H1 (cell line): ENCODE measurements around the gene FABP6. TPM values are rescaled to one million over a fixed set of nuclear protein-coding genes. Genes with fewer than 3 reads are reported as not detected.

Source experiments
- CTCF ChIA-PET: fragments of 300-600 bp; sonication (Branson Sonifier 250); formaldehyde crosslinking; loops from one replicate; lab custom pipeline; 2021; ENCODE audit not compliant: partially characterized antibody; lab: Charles Lee
- POLR2A ChIA-PET: fragments of 300-600 bp; sonication (Branson Sonifier 250); formaldehyde crosslinking; loops from one replicate; lab custom pipeline; 2021; ENCODE audit warnings: inconsistent platforms; ENCODE audit not compliant: partially characterized antibody; lab: Charles Lee
- DNase-seq, 2 experiments: peaks; one replicate each; pipeline versions ENCODE4 v3.0.0 to v3.0.0-alpha.2; 2010 to 2022; ENCODE audit warnings: low spot score in 2 of 2, low read depth in 1 of 2, mixed read lengths in 1 of 2
- FAIRE-seq: peaks from 2 replicates; lab custom pipeline; 2011; peaks lifted over from hg19 to GRCh38; lab: Jason Lieb, UNC
- H2AFZ ChIP-seq: 2 replicates; pipeline ENCODE4 v1.8.1; 2012; ENCODE audit warnings: low read length, inconsistent platforms
- H2AK5ac ChIP-seq: 2 replicates; pipeline ENCODE4 v1.6.1; 2013; ENCODE audit warnings: low read depth, low read length
- H2BK120ac ChIP-seq: replicated peaks from 2 replicates; pipeline ENCODE3; 2013; ENCODE audit warnings: low read depth, low read length, inconsistent platforms
- H2BK12ac ChIP-seq: 2 replicates; pipeline ENCODE4 v1.6.1; 2013; ENCODE audit warnings: low read depth, low read length
- H2BK15ac ChIP-seq: 2 replicates; pipeline ENCODE4 v1.6.1; 2013; ENCODE audit warnings: low read length
- H2BK20ac ChIP-seq: 2 replicates; pipeline ENCODE4 v1.6.1; 2013; ENCODE audit warnings: low read length
- H2BK5ac ChIP-seq: 2 replicates; pipeline ENCODE4 v1.6.1; 2013; ENCODE audit warnings: low read depth, low read length
- H3K14ac ChIP-seq: 2 replicates; pipeline ENCODE4 v1.6.1; 2013; ENCODE audit warnings: inconsistent platforms; ENCODE audit not compliant: insufficient read length
- H3K18ac ChIP-seq: 2 replicates; pipeline ENCODE4 v1.6.1; 2013; ENCODE audit warnings: low read length; ENCODE audit errors: extremely low read depth
- H3K23ac ChIP-seq: 2 replicates; pipeline ENCODE4 v1.6.1; 2013; ENCODE audit warnings: inconsistent platforms; ENCODE audit not compliant: insufficient read length
- H3K23me2 ChIP-seq: 2 replicates; pipeline ENCODE4 v1.6.1; 2013; ENCODE audit warnings: low read depth, low read length
- H3K27ac ChIP-seq: 2 replicates; pipeline ENCODE4 v1.6.1; 2011; ENCODE audit warnings: low read depth, low read length, inconsistent platforms
- H3K27me3 ChIP-seq, 4 experiments: replicated peaks in 1 of 4; 1 replicate in 1 of 4; 2 replicates in 3 of 4; pipeline versions ENCODE4 v1.6.1 to v1.8.1; 2011 to 2013; ENCODE audit warnings: low read length in 3 of 4, mild to moderate bottlenecking in 3 of 4, inconsistent platforms in 2 of 4, mixed read lengths in 2 of 4, moderate library complexity in 1 of 4; ENCODE audit not compliant: control insufficient read depth in 3 of 4, insufficient read depth in 3 of 4; ENCODE audit errors: extremely low read depth in 1 of 4
- H3K36me3 ChIP-seq, 4 experiments: 2 replicates each; pipeline versions ENCODE4 v1.6.1 to v1.8.1; 2011 to 2013; ENCODE audit warnings: mild to moderate bottlenecking in 4 of 4, low read length in 3 of 4, moderate library complexity in 2 of 4, control low read depth in 1 of 4, inconsistent platforms in 1 of 4; ENCODE audit not compliant: insufficient read depth in 4 of 4, control insufficient read depth in 2 of 4
- H3K4ac ChIP-seq: replicated peaks from 2 replicates; pipeline ENCODE3; 2013; ENCODE audit warnings: low read length, low read depth, mixed read lengths, inconsistent platforms; ENCODE audit not compliant: insufficient read length
- H3K4me1 ChIP-seq, 4 experiments: replicated peaks in 1 of 4; 1 replicate in 1 of 4; 2 replicates in 3 of 4; pipeline versions ENCODE4 v1.6.1 to v1.8.1; 2011 to 2013; ENCODE audit warnings: low read length in 3 of 4, inconsistent platforms in 2 of 4, mixed read lengths in 1 of 4; ENCODE audit not compliant: insufficient read depth in 4 of 4, control insufficient read depth in 3 of 4
- H3K4me2 ChIP-seq, 2 experiments: 2 replicates each; pipeline versions ENCODE4 v1.6.1 to v1.8.1; 2011 to 2013; ENCODE audit warnings: low read depth in 2 of 2, low read length in 2 of 2, control low read depth in 1 of 2, inconsistent platforms in 1 of 2, mild to moderate bottlenecking in 1 of 2; ENCODE audit not compliant: insufficient read depth in 1 of 2
- H3K4me3 ChIP-seq, 4 experiments: fragments of 200-600, 300-600 bp in 1 of 4; sonication (generic), shearing (Covaris generic), sonication (Bioruptor Twin) in 1 of 4; 2 replicates each; pipeline versions ENCODE4 v1.5.1 to v1.8.1; 2011 to 2016; ENCODE audit warnings: low read length in 4 of 4, low read depth in 3 of 4, control low read depth in 2 of 4, inconsistent platforms in 2 of 4, mild to moderate bottlenecking in 2 of 4, mixed read lengths in 1 of 4, moderate library complexity in 1 of 4; ENCODE audit not compliant: insufficient read depth in 2 of 4; ENCODE audit errors: extremely low read depth in 1 of 4
- H3K56ac ChIP-seq: replicated peaks from 2 replicates; pipeline ENCODE3; 2013; ENCODE audit warnings: low read depth, mild to moderate bottlenecking, mixed read lengths, low read length, inconsistent platforms; ENCODE audit not compliant: insufficient read length
- H3K79me1 ChIP-seq: 2 replicates; pipeline ENCODE4 v1.6.1; 2013; ENCODE audit warnings: low read depth, low read length, control low read depth
- H3K79me2 ChIP-seq, 2 experiments: 2 replicates each; pipeline versions ENCODE4 v1.6.1 to v1.8.1; 2012 to 2013; ENCODE audit warnings: low read length in 2 of 2, mild to moderate bottlenecking in 2 of 2, inconsistent platforms in 1 of 2; ENCODE audit not compliant: insufficient read depth in 2 of 2, control insufficient read depth in 1 of 2
- H3K9ac ChIP-seq, 4 experiments: replicated peaks in 1 of 4; 1 replicate in 1 of 4; 2 replicates in 3 of 4; pipeline versions ENCODE4 v1.6.1 to v1.8.1; 2011 to 2013; ENCODE audit warnings: low read depth in 3 of 4, low read length in 3 of 4, control low read depth in 2 of 4, mild to moderate bottlenecking in 2 of 4, moderate library complexity in 2 of 4, inconsistent platforms in 1 of 4; ENCODE audit errors: extremely low read depth in 1 of 4
- H3K9me3 ChIP-seq, 2 experiments: 2 replicates each; pipeline versions ENCODE4 v1.6.1 to v1.8.1; 2012 to 2013; ENCODE audit warnings: mild to moderate bottlenecking in 2 of 2, moderate library complexity in 2 of 2, control low read depth in 1 of 2, inconsistent platforms in 1 of 2, low read depth in 1 of 2, low read length in 1 of 2, mixed read lengths in 1 of 2; ENCODE audit not compliant: insufficient read depth in 2 of 2
- H4K20me1 ChIP-seq, 2 experiments: replicated peaks in 1 of 2; 2 replicates each; pipeline versions ENCODE3 to v1.8.1; 2011 to 2013; ENCODE audit warnings: inconsistent platforms in 2 of 2, low read length in 2 of 2, mild to moderate bottlenecking in 1 of 2; ENCODE audit not compliant: insufficient read depth in 2 of 2, control insufficient read depth in 1 of 2
- H4K5ac ChIP-seq: 2 replicates; pipeline ENCODE4 v1.6.1; 2013; ENCODE audit warnings: low read length, low read depth, mixed read lengths, inconsistent platforms; ENCODE audit not compliant: insufficient read length
- H4K8ac ChIP-seq: 2 replicates; pipeline ENCODE4 v1.8.0; 2013; ENCODE audit warnings: mild to moderate bottlenecking, moderate library complexity, low read length, inconsistent platforms; ENCODE audit not compliant: insufficient read depth; ENCODE audit errors: extremely low read depth
- H4K91ac ChIP-seq: replicated peaks from 2 replicates; pipeline ENCODE3; 2013; ENCODE audit warnings: low read length, mixed read lengths, inconsistent platforms; ENCODE audit not compliant: insufficient read length
- BACH1 ChIP-seq: IDR thresholded peaks from 2 replicates; pipeline ENCODE4 v1.6.1; 2012; ENCODE audit warnings: low read length, improper control_type of control experiment
- JUND ChIP-seq: IDR thresholded peaks from 2 replicates; pipeline ENCODE4 v1.6.1; 2011; ENCODE audit warnings: mild to moderate bottlenecking, improper control_type of control experiment, low read length
- MAFK ChIP-seq: IDR thresholded peaks from 2 replicates; pipeline ENCODE4 v1.6.1; 2012; ENCODE audit warnings: low read depth, mild to moderate bottlenecking, improper control_type of control experiment, low read length
- NRF1 ChIP-seq: IDR thresholded peaks from 2 replicates; pipeline ENCODE4 v1.6.1; 2011; ENCODE audit warnings: mild to moderate bottlenecking, low read depth, low read length, improper control_type of control experiment
- RBBP5 ChIP-seq: IDR thresholded peaks from 2 replicates; pipeline ENCODE4 v1.7.1; 2012; ENCODE audit warnings: low read depth, mild to moderate bottlenecking, inconsistent platforms, low read length, moderate library complexity, borderline replicate concordance
- RFX5 ChIP-seq: IDR thresholded peaks from 2 replicates; pipeline ENCODE4 v1.6.1; 2011; ENCODE audit warnings: low read depth, low read length, improper control_type of control experiment, borderline replicate concordance
- SIX5 ChIP-seq: IDR thresholded peaks from 2 replicates; pipeline ENCODE4 v1.6.1; 2011; ENCODE audit warnings: mild to moderate bottlenecking, low read depth, low read length
- SP4 ChIP-seq: IDR thresholded peaks from 2 replicates; pipeline ENCODE4 v1.6.1; 2012; ENCODE audit warnings: low read length, inconsistent platforms
- TAF7 ChIP-seq: optimal IDR thresholded peaks from 2 replicates; pipeline ENCODE3; 2011; ENCODE audit warnings: low read depth, mild to moderate bottlenecking, inconsistent platforms, low read length, moderate library complexity, borderline replicate concordance
- TEAD4 ChIP-seq: IDR thresholded peaks from 2 replicates; pipeline ENCODE4 v1.6.1; 2012; ENCODE audit warnings: low read depth, low read length, inconsistent platforms, mixed read lengths
- WGBS, 2 experiments: shearing (Covaris generic) in 1 of 2; methylation state at CpG; one replicate each; pipeline versions ENCODE4 v1.1.6 to v1.1.7; 2013 to 2015; ENCODE audit warnings: low lambda C conversion rate in 2 of 2, mixed read lengths in 2 of 2, inconsistent platforms in 1 of 2, low coverage in 1 of 2, missing lambda C conversion rate in 1 of 2; ENCODE audit not compliant: insufficient replicate concordance in 2 of 2, insufficient coverage in 1 of 2, insufficient read length in 1 of 2; ENCODE audit errors: extremely low coverage in 1 of 2, missing lambda C conversion rate in 1 of 2; 5-methylcytosine and 5-hydroxymethylcytosine counted together
- polyA plus RNA-seq, 7 experiments: library from polyadenylated mRNA; depleted of rRNA in 3 of 7; stranded (reverse) in 5 of 7; unstranded in 2 of 7; fragments of >200 nt in 5 of 7; fragments of 200-250 nt in 2 of 7; gene quantifications; 1 replicate in 5 of 7; 2 replicates in 1 of 7; 4 replicates in 1 of 7; pipeline versions ENCODE4 v1.2.1 to v1.2.3, GENCODE V29; 2011 to 2013; ENCODE audit warnings: missing spikeins in 2 of 7, mixed read lengths in 2 of 7
- total RNA-seq: library from RNA; stranded (reverse); fragmentation: NEBNext Ultra II Directional; extraction: Animal tissue kit (Norgen Biotek cat#: 25700); gene quantifications from 2 replicates; pipeline ENCODE4 v1.2.1, GENCODE V29; 2021
- TF ChIP-seq, protein P1 (sequence below): IDR thresholded peaks from 2 replicates; pipeline ENCODE4 v1.6.1; 2012; ENCODE audit warnings: low read length, inconsistent platforms
- TF ChIP-seq, protein P2 (sequence below): IDR thresholded peaks from 2 replicates; pipeline ENCODE4 v1.6.1; 2012; ENCODE audit warnings: inconsistent platforms

The FABP6 gene
- total and polyA plus RNA-seq, 2 of the 8 experiments (the other 6 are each of a cell fraction or from before 2014, with no cell fraction given) = 4.8 to 6.1 TPM

DNA sequence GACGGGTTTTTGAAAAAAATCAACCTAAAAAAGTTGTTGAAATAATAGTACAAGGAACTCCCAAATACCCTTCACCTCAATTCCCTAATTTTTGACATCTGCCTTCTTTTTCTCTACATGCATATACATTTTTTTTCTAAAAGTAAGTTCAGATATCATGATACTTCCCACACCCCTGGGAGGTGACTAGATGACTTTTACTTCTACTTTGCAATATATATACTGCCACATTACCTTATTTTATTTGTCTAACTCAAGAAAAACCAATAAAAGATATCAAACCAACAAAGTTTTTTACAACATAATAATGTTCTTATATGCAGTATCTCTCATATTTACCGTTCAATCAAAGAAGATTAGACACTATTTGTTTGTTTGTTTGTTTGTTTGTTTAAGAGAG is 52.0 kb downstream of the FABP6 start:
- Histone ChIP-seq H2BK20ac (no peak overlapping the region), H3K4me1 (peaks cover 0 to 16% (median 6%) of the 10 kb centered on the region in 4 experiments; a peak in 5 of 7 replicates), H2BK120ac (no peak overlapping the region), H3K23ac (no peak overlapping the region), H3K79me1 (peaks cover 12% of the 10 kb centered on the region; the same call in 1 of the 2 replicates), H3K18ac (no peak overlapping the region), H3K14ac (no peak overlapping the region), H4K20me1 (peaks cover 0 to 4% of the 10 kb centered on the region in 2 experiments), H3K79me2 (peaks cover 5 to 55% of the 10 kb centered on the region in 2 experiments; a peak in 3 of 4 replicates), H2AFZ (no peak overlapping the region), H3K27me3 (no peaks in the 10 kb centered on the region), H3K4me2 (no peak overlapping the region), H2BK12ac (no peak overlapping the region), H2AK5ac (no peak overlapping the region), H3K56ac (no peak overlapping the region), H3K9ac (no peak overlapping the region), H4K8ac (no peak overlapping the region), H4K91ac (no peak overlapping the region), H3K4ac (no peak overlapping the region), H2BK5ac (no peak overlapping the region), H3K36me3 (peaks cover 4 to 30% (median 15%) of the 10 kb centered on the region in 4 experiments; a peak in 7 of 8 replicates), H3K27ac (no peak overlapping the region), H3K4me3 (no peak overlapping the region), H2BK15ac (no peak overlapping the region), H4K5ac (no peak overlapping the region), H3K9me3 (no peaks in the 10 kb centered on the region), H3K23me2 (no peaks in the 10 kb centered on the region)
- CTCF ChIA-PET = interaction anchor here (1.4 to 1.7 kb wide), 3 partner anchors 14 to 64 kb away, joined by 3 to 6 read pairs (median 4); no protein-coding TSS in a partner anchor
- no peak for DNase-seq
- WGBS, 2 experiments = 81% methylated on average over 2 of the region's 2 CpGs; no CpG with 5 or more reads in 1 of the 2 experiments
- POLR2A ChIA-PET = interaction anchor here (1.2 to 2.2 kb wide), 3 partner anchors 9 to 36 kb away, joined by 3 to 9 read pairs (median 3); no protein-coding TSS in a partner anchor
- no peak for FAIRE-seq
- TF ChIP-seq SIX5 (no peak), BACH1 (no peak), SP4 (no peak), RFX5 (no peak), TAF7 (no peak), TEAD4 (no peak), JUND (no peak), MAFK (no peak), RBBP5 (no peak), NRF1 (no peak)
- TF ChIP-seq, protein P1, sequence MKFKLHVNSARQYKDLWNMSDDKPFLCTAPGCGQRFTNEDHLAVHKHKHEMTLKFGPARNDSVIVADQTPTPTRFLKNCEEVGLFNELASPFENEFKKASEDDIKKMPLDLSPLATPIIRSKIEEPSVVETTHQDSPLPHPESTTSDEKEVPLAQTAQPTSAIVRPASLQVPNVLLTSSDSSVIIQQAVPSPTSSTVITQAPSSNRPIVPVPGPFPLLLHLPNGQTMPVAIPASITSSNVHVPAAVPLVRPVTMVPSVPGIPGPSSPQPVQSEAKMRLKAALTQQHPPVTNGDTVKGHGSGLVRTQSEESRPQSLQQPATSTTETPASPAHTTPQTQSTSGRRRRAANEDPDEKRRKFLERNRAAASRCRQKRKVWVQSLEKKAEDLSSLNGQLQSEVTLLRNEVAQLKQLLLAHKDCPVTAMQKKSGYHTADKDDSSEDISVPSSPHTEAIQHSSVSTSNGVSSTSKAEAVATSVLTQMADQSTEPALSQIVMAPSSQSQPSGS = no peak
- TF ChIP-seq, protein P2, sequence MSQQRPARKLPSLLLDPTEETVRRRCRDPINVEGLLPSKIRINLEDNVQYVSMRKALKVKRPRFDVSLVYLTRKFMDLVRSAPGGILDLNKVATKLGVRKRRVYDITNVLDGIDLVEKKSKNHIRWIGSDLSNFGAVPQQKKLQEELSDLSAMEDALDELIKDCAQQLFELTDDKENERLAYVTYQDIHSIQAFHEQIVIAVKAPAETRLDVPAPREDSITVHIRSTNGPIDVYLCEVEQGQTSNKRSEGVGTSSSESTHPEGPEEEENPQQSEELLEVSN = no peak
